ENCODE results near the gene VAMP4. TPM values are rescaled to one million over a fixed set of nuclear protein-coding genes. Genes with fewer than 3 reads are reported as not detected.

The VAMP4 gene
- polyA plus RNA-seq, 1 donor from 2014 or later = 28.0 TPM

DNA sequence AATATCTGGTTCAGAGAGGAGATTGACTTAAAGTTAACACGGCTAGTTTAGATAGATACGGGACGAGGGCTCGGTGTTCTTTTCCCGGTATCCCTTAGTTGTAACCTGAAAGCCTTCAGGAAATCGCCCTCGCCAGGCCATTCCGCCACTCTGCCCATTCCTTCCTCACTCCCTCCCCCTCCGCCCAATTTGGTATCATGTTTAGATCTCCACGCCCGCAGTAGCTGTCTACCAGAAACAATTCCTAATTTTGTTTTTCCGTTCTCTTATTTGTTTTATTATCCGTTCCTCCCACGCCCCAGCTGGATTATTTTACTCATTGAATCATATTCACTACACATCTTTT is 685 bp upstream of the VAMP4 start:
- Histone ChIP-seq H3K4me2 (ENCODE audit: low read length) (peak overlapping the region; percentile 72), H3K79me2 (replicated peaks; ENCODE audit: insufficient read depth, low read length) (no peaks in the 10 kb centered on the region), H3K4me3 (ENCODE audit: low read length) (peak overlapping the region; percentile 80), H3K9ac (ENCODE audit: low read length) (peak overlapping the region; percentile 90), H2AFZ (ENCODE audit: low read depth, low read length) (peak overlapping the region; percentile 87), H4K20me1 (ENCODE audit: insufficient read depth) (no peaks in the 10 kb centered on the region), H3K9me3 (ENCODE audit: low read length) (no peaks in the 10 kb centered on the region), H3K27me3 (ENCODE audit: insufficient read depth, low read depth, low read length) (no peaks in the 10 kb centered on the region), H3K9me2 (ENCODE audit: insufficient read depth, low read length) (no peaks in the 10 kb centered on the region), H3F3A (ENCODE audit: insufficient read depth, low read length, poor library complexity, severe bottlenecking) (no peaks in the 10 kb centered on the region), H3K36me3 (ENCODE audit: insufficient read depth, low read length) (no peaks in the 10 kb centered on the region), H3K27ac (ENCODE audit: low read length) (peak overlapping the region; percentile 94)
- no peak for TF ChIP-seq REST (IDR thresholded peaks at IDR 0.05; ENCODE audit: borderline replicate concordance)
- no peak for TF ChIP-seq EP300 (conservative IDR thresholded peaks at IDR 0.05; ENCODE audit: poor library complexity, severe bottlenecking)
- no peak for TF ChIP-seq POLR2AphosphoS5 (IDR thresholded peaks at IDR 0.05)
- no peak for TF ChIP-seq CTCF (IDR thresholded peaks at IDR 0.05; ENCODE audit: poor library complexity, severe bottlenecking)
- no peak for TF ChIP-seq MXI1 (conservative IDR thresholded peaks at IDR 0.05; ENCODE audit: poor library complexity, severe bottlenecking)
- TF ChIP-seq SMC3 (conservative IDR thresholded peaks at IDR 0.05; ENCODE audit: poor library complexity) = no peak
- TF ChIP-seq RAD21 (conservative IDR thresholded peaks at IDR 0.05) = no peak
- no peak for TF ChIP-seq TAF1 (IDR thresholded peaks at IDR 0.05; ENCODE audit: low read depth)
- no peak for TF ChIP-seq EZH2 (IDR thresholded peaks at IDR 0.05; ENCODE audit: borderline replicate concordance, insufficient read depth, low read length, poor library complexity, severe bottlenecking)

- Histone ChIP-seq H3K4me2 (ENCODE audit: low read length) (peak overlapping the region; percentile 81), H4K20me1 (ENCODE audit: insufficient read depth) (no peaks in the 10 kb centered on the region), H3K27ac (ENCODE audit: low read length) (peak overlapping the region; percentile 94), H2AFZ (ENCODE audit: low read depth, low read length) (peak overlapping the region; percentile 80), H3K36me3 (ENCODE audit: insufficient read depth, low read length) (no peaks in the 10 kb centered on the region), H3K27me3 (ENCODE audit: insufficient read depth, low read depth, low read length) (no peaks in the 10 kb centered on the region), H3K9me3 (ENCODE audit: low read length) (no peaks in the 10 kb centered on the region), H3K9me2 (ENCODE audit: insufficient read depth, low read length) (no peaks in the 10 kb centered on the region), H3F3A (ENCODE audit: insufficient read depth, low read length, poor library complexity, severe bottlenecking) (no peaks in the 10 kb centered on the region), H3K9ac (ENCODE audit: low read length) (peak overlapping the region; percentile 90), H3K79me2 (replicated peaks; ENCODE audit: insufficient read depth, low read length) (no peaks in the 10 kb centered on the region), H3K4me3 (ENCODE audit: low read length) (peak overlapping the region; percentile 80)
- TF ChIP-seq MXI1 (conservative IDR thresholded peaks at IDR 0.05; ENCODE audit: poor library complexity, severe bottlenecking) (no peak), REST (IDR thresholded peaks at IDR 0.05; ENCODE audit: borderline replicate concordance) (no peak), POLR2AphosphoS5 (IDR thresholded peaks at IDR 0.05) (no peak), TAF1 (IDR thresholded peaks at IDR 0.05; ENCODE audit: low read depth) (no peak), SMC3 (conservative IDR thresholded peaks at IDR 0.05; ENCODE audit: poor library complexity) (peak; percentile 12), CTCF (IDR thresholded peaks at IDR 0.05; ENCODE audit: poor library complexity, severe bottlenecking) (peak; percentile 32), RAD21 (conservative IDR thresholded peaks at IDR 0.05) (no peak), EZH2 (IDR thresholded peaks at IDR 0.05; ENCODE audit: borderline replicate concordance, insufficient read depth, low read length, poor library complexity, severe bottlenecking) (no peak), EP300 (conservative IDR thresholded peaks at IDR 0.05; ENCODE audit: poor library complexity, severe bottlenecking) (no peak)
These were observed 636 bp downstream of the VAMP4 start for GRCh38 chr1:171740987-171741871.
